ENCODE data around the gene SAPCD2. TPM values are rescaled to one million over a fixed set of nuclear protein-coding genes. Genes with fewer than 3 reads are reported as not detected.

SAPCD2 gene
- total and polyA plus RNA-seq, 12 donors, result 0.07 to 1.7 (median 0.58) TPM

- Histone ChIP-seq H3K27me3 (no peaks in the 10 kb centered on the region), H3K36me3 (replicated peaks in 1 of 2) (peaks cover 0 to 85% of the 10 kb centered on the region in 2 donors), H3K27ac (no peak overlapping the region), H3K4me1 (replicated peaks in 1 of 2) (no peaks in the 10 kb centered on the region), H3K4me3 (no peak overlapping the region), H3K9me3 (replicated peaks in 1 of 3) (no peaks in the 10 kb centered on the region)
- WGBS, 4 donors, result 90 to 95% (median 92%) methylated on average over 4 to 31 of the region's 31 CpGs
- no peak for DNase-seq
- intact Hi-C loops (cut with DNase I), result no loop called here
- TF ChIP-seq CTCF (IDR thresholded peaks at IDR 0.05) (no peak), POLR2A (IDR thresholded peaks at IDR 0.05) (no peak)
Observed at GRCh38 chr9:137105814-137106661, 35.7 kb upstream of the SAPCD2 start.

- Histone ChIP-seq H3K4me3 (no peak overlapping the region), H3K27ac (no peak overlapping the region), H3K4me1 (replicated peaks in 1 of 2) (no peaks in the 10 kb centered on the region), H3K36me3 (replicated peaks in 1 of 2) (peaks cover 0 to 84% of the 10 kb centered on the region in 2 donors), H3K27me3 (no peaks in the 10 kb centered on the region), H3K9me3 (replicated peaks in 1 of 3) (no peaks in the 10 kb centered on the region)
- DNase-seq, result no peak
- intact Hi-C loops (cut with DNase I), result no loop called here
- 90 to 94% (median 92%) methylated on average over 29 to 37 of the region's 37 CpGs for WGBS, 4 donors
- no peak for TF ChIP-seq POLR2A (IDR thresholded peaks at IDR 0.05)
- TF ChIP-seq CTCF (IDR thresholded peaks at IDR 0.05), result no peak
Observed at GRCh38 chr9:137103206-137103999, 33.0 kb upstream of the SAPCD2 start.

GRCh38 chr9:137099231-137099630 lies 28.9 kb upstream of the SAPCD2 start:
- H3K36me3 ChIP-seq (replicated peaks in 1 of 2), result peaks cover 0 to 69% of the 10 kb centered on the region in 2 donors
- no peaks in the 10 kb centered on the region for H3K9me3 ChIP-seq (replicated peaks in 1 of 3)
- no peak for TF ChIP-seq CTCF (IDR thresholded peaks at IDR 0.05)
- no peak for TF ChIP-seq POLR2A (IDR thresholded peaks at IDR 0.05)
- intact Hi-C loops (cut with DNase I), result no loop called here
- no peak for DNase-seq
- WGBS, 4 donors, result 91 to 95% (median 92%) methylated on average over 11 to 14 of the region's 14 CpGs
- H3K4me3 ChIP-seq, result no peak overlapping the region
- no peaks in the 10 kb centered on the region for H3K4me1 ChIP-seq (replicated peaks in 1 of 2)
- H3K27ac ChIP-seq, result no peak overlapping the region
- H3K27me3 ChIP-seq, result no peaks in the 10 kb centered on the region

- Histone ChIP-seq H3K9me3 (replicated peaks in 1 of 3) (no peaks in the 10 kb centered on the region), H3K36me3 (replicated peaks in 1 of 2) (peaks cover 0 to 59% of the 10 kb centered on the region in 2 donors), H3K4me1 (replicated peaks in 1 of 2) (no peaks in the 10 kb centered on the region), H3K27ac (no peak overlapping the region), H3K27me3 (no peaks in the 10 kb centered on the region), H3K4me3 (no peak overlapping the region)
- no peak for DNase-seq
- no peak for TF ChIP-seq CTCF (IDR thresholded peaks at IDR 0.05)
- TF ChIP-seq POLR2A (IDR thresholded peaks at IDR 0.05), result no peak
- 89 to 93% (median 90%) methylated on average over 10 to 20 of the region's 20 CpGs for WGBS, 4 donors
- intact Hi-C loops (cut with DNase I), result no loop called here
Observed at GRCh38 chr9:137097761-137098462, 27.6 kb upstream of the SAPCD2 start.
